SK-N-SH treated with all-trans-retinoic acid at 6 μM for 48 hours (cell line): ENCODE measurements around the gene MCTP2.

ENCODE experiments used
- ATAC-seq: fragments of 200-7000 bp; cut with Tn5 transposase; 3 replicates; pipeline ENCODE4 v1.9.1; 2020; ENCODE audit warnings: mild to moderate bottlenecking, moderate library complexity
- CSDC2 ChIP-seq: fragments of 250-450 bp; sonication (Bioruptor Pico); IDR thresholded peaks from 2 replicates; pipeline ENCODE4 v1.5.0; 2020; ENCODE audit warnings: mild to moderate bottlenecking, moderate library complexity
- ISL1 ChIP-seq: fragments of 250-450 bp; sonication (Bioruptor Pico); IDR thresholded peaks from 2 replicates; pipeline ENCODE4 v2.1.2; 2022; ENCODE audit warnings: mild to moderate bottlenecking, moderate library complexity
- OSR1 ChIP-seq: fragments of 250-450 bp; sonication (Bioruptor Pico); IDR thresholded peaks from 2 replicates; pipeline ENCODE4 v1.8.0; 2022; ENCODE audit warnings: moderate library complexity, mild to moderate bottlenecking, inconsistent platforms
- RARB ChIP-seq: fragments of 250-450 bp; sonication (Bioruptor Pico); IDR thresholded peaks from 2 replicates; pipeline ENCODE4 v1.8.0; 2021; ENCODE audit warnings: mild to moderate bottlenecking, moderate library complexity
- ZC3H10 ChIP-seq: fragments of 250-450 bp; sonication (Bioruptor Pico); IDR thresholded peaks from 2 replicates; pipeline ENCODE4 v1.5.1; 2021; ENCODE audit warnings: mild to moderate bottlenecking, moderate library complexity
- ZNF565 ChIP-seq: fragments of 450-650 bp; formaldehyde crosslinking; conservative IDR thresholded peaks from 2 replicates; pipeline ENCODE4 v1.5.0; 2020; ENCODE audit warnings: low read depth, mild to moderate bottlenecking, moderate library complexity
- ZNF70 ChIP-seq: fragments of 450-650 bp; formaldehyde crosslinking; IDR thresholded peaks from 2 replicates; pipeline ENCODE4 v1.5.0; 2020; ENCODE audit warnings: mild to moderate bottlenecking, moderate library complexity
- ZNF8 ChIP-seq: fragments of 450-650 bp; formaldehyde crosslinking; IDR thresholded peaks from 2 replicates; pipeline ENCODE4 v1.5.0; 2020; ENCODE audit warnings: mild to moderate bottlenecking, moderate library complexity
- TF ChIP-seq, protein P1 (sequence below): fragments of 250-450 bp; sonication (Bioruptor Pico); IDR thresholded peaks from 2 replicates; pipeline ENCODE4 v1.5.0; 2020; ENCODE audit warnings: mild to moderate bottlenecking, moderate library complexity
- TF ChIP-seq, protein P2 (sequence below): fragments of 250-450 bp; sonication (Bioruptor Pico); IDR thresholded peaks from 2 replicates; pipeline ENCODE4 v1.5.1; 2021; ENCODE audit warnings: mild to moderate bottlenecking, moderate library complexity
- TF ChIP-seq, protein P3 (sequence below): fragments of 250-450 bp; sonication (Bioruptor Pico); IDR thresholded peaks from 2 replicates; pipeline ENCODE4 v1.8.0; 2020; ENCODE audit warnings: mild to moderate bottlenecking, moderate library complexity, borderline replicate concordance
- TF ChIP-seq, protein P4 (sequence below): fragments of 250-450 bp; sonication (Bioruptor Pico); IDR thresholded peaks from 2 replicates; pipeline ENCODE4 v1.5.1; 2020; ENCODE audit warnings: low read depth, mild to moderate bottlenecking, moderate library complexity

MCTP2 gene

DNA sequence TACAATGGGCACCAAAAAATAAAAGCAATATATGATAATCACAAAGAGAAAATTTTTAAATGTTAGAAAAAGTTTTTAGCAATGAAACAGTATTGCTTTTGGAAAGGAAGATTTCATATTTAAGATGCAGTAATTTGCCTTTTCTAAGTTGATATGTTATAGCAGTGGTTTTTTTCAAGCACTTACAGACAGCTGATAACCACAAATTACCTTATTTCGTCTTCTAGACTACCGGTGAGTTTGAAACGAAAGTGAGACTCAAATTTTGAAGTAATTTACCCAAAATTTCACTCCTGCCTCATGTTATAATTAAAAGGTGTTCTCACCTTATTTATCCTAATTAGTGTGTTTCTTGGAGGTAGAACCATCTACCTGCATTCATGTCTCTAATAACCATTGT is 207.8 kb downstream of the MCTP2 start:
- ATAC-seq: no peak
- TF ChIP-seq, protein P1, sequence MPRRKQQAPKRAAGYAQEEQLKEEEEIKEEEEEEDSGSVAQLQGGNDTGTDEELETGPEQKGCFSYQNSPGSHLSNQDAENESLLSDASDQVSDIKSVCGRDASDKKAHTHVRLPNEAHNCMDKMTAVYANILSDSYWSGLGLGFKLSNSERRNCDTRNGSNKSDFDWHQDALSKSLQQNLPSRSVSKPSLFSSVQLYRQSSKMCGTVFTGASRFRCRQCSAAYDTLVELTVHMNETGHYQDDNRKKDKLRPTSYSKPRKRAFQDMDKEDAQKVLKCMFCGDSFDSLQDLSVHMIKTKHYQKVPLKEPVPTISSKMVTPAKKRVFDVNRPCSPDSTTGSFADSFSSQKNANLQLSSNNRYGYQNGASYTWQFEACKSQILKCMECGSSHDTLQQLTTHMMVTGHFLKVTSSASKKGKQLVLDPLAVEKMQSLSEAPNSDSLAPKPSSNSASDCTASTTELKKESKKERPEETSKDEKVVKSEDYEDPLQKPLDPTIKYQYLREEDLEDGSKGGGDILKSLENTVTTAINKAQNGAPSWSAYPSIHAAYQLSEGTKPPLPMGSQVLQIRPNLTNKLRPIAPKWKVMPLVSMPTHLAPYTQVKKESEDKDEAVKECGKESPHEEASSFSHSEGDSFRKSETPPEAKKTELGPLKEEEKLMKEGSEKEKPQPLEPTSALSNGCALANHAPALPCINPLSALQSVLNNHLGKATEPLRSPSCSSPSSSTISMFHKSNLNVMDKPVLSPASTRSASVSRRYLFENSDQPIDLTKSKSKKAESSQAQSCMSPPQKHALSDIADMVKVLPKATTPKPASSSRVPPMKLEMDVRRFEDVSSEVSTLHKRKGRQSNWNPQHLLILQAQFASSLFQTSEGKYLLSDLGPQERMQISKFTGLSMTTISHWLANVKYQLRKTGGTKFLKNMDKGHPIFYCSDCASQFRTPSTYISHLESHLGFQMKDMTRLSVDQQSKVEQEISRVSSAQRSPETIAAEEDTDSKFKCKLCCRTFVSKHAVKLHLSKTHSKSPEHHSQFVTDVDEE: no peak
- TF ChIP-seq, protein P2, sequence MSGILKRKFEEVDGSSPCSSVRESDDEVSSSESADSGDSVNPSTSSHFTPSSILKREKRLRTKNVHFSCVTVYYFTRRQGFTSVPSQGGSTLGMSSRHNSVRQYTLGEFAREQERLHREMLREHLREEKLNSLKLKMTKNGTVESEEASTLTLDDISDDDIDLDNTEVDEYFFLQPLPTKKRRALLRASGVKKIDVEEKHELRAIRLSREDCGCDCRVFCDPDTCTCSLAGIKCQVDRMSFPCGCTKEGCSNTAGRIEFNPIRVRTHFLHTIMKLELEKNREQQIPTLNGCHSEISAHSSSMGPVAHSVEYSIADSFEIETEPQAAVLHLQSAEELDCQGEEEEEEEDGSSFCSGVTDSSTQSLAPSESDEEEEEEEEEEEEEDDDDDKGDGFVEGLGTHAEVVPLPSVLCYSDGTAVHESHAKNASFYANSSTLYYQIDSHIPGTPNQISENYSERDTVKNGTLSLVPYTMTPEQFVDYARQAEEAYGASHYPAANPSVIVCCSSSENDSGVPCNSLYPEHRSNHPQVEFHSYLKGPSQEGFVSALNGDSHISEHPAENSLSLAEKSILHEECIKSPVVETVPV (CRISPR knock-in tag): no peak

DNA sequence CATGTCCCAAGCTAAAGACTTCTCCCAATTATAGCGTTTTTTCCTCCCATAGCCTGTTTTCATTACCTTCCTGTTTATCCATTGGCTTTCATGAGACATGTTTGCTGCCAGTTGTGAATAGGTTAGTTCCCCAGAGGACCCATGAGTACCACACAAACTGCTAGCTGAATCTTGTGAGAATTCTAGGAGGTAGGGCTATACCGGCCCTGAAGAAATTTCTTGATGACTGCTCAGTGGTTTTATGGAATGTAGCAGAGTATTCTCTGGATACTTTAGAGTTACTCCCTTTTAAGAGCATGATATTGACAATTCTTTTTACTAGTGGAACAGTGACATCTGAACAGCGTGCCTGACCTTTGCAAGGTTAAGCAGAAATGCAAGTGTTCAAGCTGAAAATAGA is 210.4 kb downstream of the MCTP2 start:
- no peak for TF ChIP-seq ZNF8 (CRISPR knock-in tag)
- TF ChIP-seq ZNF70 (CRISPR knock-in tag): no peak
- no peak for TF ChIP-seq RARB (CRISPR knock-in tag)
- TF ChIP-seq, all 23 proteins: peak for 0
- ATAC-seq: no peak

DNA sequence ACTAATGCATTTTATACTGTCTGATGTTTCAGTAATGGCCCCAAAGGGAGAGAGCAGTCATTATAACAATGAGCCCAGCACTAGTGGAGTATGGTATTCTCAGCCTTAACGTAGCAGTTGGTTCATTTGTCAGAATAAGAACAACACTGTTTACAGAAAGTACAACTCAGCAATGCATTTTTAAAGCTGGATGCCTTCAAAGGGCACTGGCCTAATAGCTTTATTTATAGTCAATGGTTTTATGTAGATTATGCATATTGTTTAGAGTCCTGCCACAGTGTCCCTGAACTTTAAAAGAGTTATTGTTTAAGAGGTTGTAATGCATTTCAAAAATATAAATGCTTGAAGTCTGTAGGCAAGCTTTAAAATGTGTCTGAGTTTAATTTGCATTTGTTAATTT is 211.1 kb downstream of the MCTP2 start:
- TF ChIP-seq, protein P3, sequence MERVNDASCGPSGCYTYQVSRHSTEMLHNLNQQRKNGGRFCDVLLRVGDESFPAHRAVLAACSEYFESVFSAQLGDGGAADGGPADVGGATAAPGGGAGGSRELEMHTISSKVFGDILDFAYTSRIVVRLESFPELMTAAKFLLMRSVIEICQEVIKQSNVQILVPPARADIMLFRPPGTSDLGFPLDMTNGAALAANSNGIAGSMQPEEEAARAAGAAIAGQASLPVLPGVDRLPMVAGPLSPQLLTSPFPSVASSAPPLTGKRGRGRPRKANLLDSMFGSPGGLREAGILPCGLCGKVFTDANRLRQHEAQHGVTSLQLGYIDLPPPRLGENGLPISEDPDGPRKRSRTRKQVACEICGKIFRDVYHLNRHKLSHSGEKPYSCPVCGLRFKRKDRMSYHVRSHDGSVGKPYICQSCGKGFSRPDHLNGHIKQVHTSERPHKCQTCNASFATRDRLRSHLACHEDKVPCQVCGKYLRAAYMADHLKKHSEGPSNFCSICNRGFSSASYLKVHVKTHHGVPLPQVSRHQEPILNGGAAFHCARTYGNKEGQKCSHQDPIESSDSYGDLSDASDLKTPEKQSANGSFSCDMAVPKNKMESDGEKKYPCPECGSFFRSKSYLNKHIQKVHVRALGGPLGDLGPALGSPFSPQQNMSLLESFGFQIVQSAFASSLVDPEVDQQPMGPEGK (CRISPR knock-in tag): no peak
- TF ChIP-seq ZNF565 (CRISPR knock-in tag) (no peak), CSDC2 (no peak)
- TF ChIP-seq, protein P4, sequence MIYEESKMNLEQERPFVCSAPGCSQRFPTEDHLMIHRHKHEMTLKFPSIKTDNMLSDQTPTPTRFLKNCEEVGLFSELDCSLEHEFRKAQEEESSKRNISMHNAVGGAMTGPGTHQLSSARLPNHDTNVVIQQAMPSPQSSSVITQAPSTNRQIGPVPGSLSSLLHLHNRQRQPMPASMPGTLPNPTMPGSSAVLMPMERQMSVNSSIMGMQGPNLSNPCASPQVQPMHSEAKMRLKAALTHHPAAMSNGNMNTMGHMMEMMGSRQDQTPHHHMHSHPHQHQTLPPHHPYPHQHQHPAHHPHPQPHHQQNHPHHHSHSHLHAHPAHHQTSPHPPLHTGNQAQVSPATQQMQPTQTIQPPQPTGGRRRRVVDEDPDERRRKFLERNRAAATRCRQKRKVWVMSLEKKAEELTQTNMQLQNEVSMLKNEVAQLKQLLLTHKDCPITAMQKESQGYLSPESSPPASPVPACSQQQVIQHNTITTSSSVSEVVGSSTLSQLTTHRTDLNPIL (CRISPR knock-in tag): no peak
- ATAC-seq: no peak

DNA sequence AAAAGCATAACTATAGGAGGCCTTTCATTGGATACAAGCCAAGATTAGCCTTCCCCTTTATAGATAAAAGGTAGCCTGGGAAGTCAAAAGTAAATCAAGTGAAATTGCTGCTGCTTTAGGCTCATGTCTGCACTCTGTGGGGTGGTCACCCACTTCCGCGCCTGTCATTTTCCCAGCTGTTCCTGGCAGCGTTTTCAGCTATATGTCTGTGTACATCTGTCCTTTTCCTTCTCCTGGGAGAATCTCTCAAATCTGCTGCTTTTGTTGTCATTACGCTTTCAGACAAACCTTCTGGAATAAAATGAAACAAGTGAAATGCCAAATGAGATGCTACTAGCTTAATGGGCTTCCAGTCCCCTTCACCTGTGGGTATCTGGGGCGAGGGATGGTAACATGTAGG is 211.8 kb downstream of the MCTP2 start:
- ATAC-seq: no peak
- TF ChIP-seq, protein P3 (CRISPR knock-in tag): no peak
- TF ChIP-seq RARB (CRISPR knock-in tag): no peak
- no peak for TF ChIP-seq ISL1 (CRISPR knock-in tag)
- no peak for TF ChIP-seq ZC3H10
- TF ChIP-seq OSR1 (CRISPR knock-in tag): no peak
- TF ChIP-seq, protein P1: no peak
- TF ChIP-seq ZNF8 (CRISPR knock-in tag): no peak
- TF ChIP-seq ZNF70 (CRISPR knock-in tag): no peak
- TF ChIP-seq CSDC2: no peak
